WTC11 (cell line): ENCODE measurements around the gene ADGRG7. TPM values are rescaled to one million over a fixed set of nuclear protein-coding genes. Genes with fewer than 3 reads are reported as not detected.

Source experiments
- ATAC-seq: fragments of 200-7000 bp; cut with Tn5 transposase; 2 replicates; pipeline ENCODE4 v1.10.0; 2021; ENCODE audit warnings: mild to moderate bottlenecking, moderate library complexity
- CTCF ChIA-PET: fragments of 300-600 bp; sonication (Branson Sonifier 250); formaldehyde crosslinking; loops from one replicate; lab custom pipeline; 2021; ENCODE audit warnings: antibody characterized with exemption; lab: Charles Lee
- POLR2A ChIA-PET: fragments of 350-600 bp; sonication (Branson Sonifier 250); formaldehyde crosslinking; loops from one replicate; lab custom pipeline; 2021; ENCODE audit warnings: antibody characterized with exemption; lab: Charles Lee
- DNase-seq: peaks from one replicate; pipeline ENCODE4 v3.0.0; 2021; ENCODE audit warnings: low spot score
- H3K27ac Mint-ChIP-seq: 2 replicates; pipeline ENCODE4 v1.8.0; 2021; ENCODE audit warnings: mixed read lengths
- H3K27me3 Mint-ChIP-seq: 2 replicates; pipeline ENCODE4 v1.8.0; 2021; ENCODE audit warnings: low read depth, mild to moderate bottlenecking, moderate library complexity, mixed read lengths
- H3K36me3 Mint-ChIP-seq: 2 replicates; pipeline ENCODE4 v1.8.0; 2021; ENCODE audit warnings: mixed read lengths
- H3K4me1 Mint-ChIP-seq: 2 replicates; pipeline ENCODE4 v1.8.0; 2022; ENCODE audit warnings: mixed read lengths
- H3K4me3 Mint-ChIP-seq: 2 replicates; pipeline ENCODE4 v1.8.0; 2021; ENCODE audit warnings: mild to moderate bottlenecking, moderate library complexity, mixed read lengths
- H3K9me3 Mint-ChIP-seq: 2 replicates; pipeline ENCODE4 v1.8.0; 2021; ENCODE audit warnings: mixed read lengths
- EMX1 ChIP-seq: fragments of 250-450 bp; sonication (Bioruptor Pico); IDR thresholded peaks from 2 replicates; pipeline ENCODE4 v1.8.0; 2021; ENCODE audit warnings: mild to moderate bottlenecking
- IRF2 ChIP-seq: sonication (generic); formaldehyde crosslinking; IDR thresholded peaks from 2 replicates; pipeline ENCODE4 v1.8.0; 2022; ENCODE audit warnings: low read depth, missing genetic modification reagents, borderline replicate concordance
- JAZF1 ChIP-seq: fragments of 250-450 bp; sonication (Bioruptor Pico); IDR thresholded peaks from 2 replicates; pipeline ENCODE4 v1.9.0; 2021; ENCODE audit warnings: moderate library complexity, mild to moderate bottlenecking, inconsistent platforms
- SMAD4 ChIP-seq: sonication (generic); formaldehyde crosslinking; IDR thresholded peaks from 2 replicates; pipeline ENCODE4 v1.8.0; 2022; ENCODE audit warnings: mild to moderate bottlenecking, missing genetic modification reagents
- SOX15 ChIP-seq: fragments of 250-450 bp; sonication (Bioruptor Pico); IDR thresholded peaks from 2 replicates; pipeline ENCODE4 v1.9.0; 2021; ENCODE audit warnings: mild to moderate bottlenecking
- TCF7 ChIP-seq: sonication (generic); formaldehyde crosslinking; IDR thresholded peaks from 2 replicates; pipeline ENCODE4 v1.8.0; 2022; ENCODE audit warnings: mild to moderate bottlenecking, low read depth, missing genetic modification reagents, moderate library complexity
- TP53 ChIP-seq: sonication (generic); formaldehyde crosslinking; IDR thresholded peaks from 2 replicates; pipeline ENCODE4 v1.8.1; 2023; ENCODE audit warnings: mild to moderate bottlenecking, missing genetic modification reagents
- ZNF121 ChIP-seq: sonication (generic); formaldehyde crosslinking; IDR thresholded peaks from 2 replicates; pipeline ENCODE4 v1.8.0; 2023; ENCODE audit warnings: missing genetic modification reagents
- ZNF232 ChIP-seq: sonication (generic); formaldehyde crosslinking; IDR thresholded peaks from 2 replicates; pipeline ENCODE4 v1.8.0; 2022; ENCODE audit warnings: mild to moderate bottlenecking, missing genetic modification reagents
- ZNF396 ChIP-seq: fragments of 250-450 bp; sonication (Bioruptor Pico); IDR thresholded peaks from 2 replicates; pipeline ENCODE4 v1.8.0; 2021; ENCODE audit warnings: mild to moderate bottlenecking, moderate library complexity, borderline replicate concordance
- total RNA-seq: library from RNA; stranded (reverse); gene quantifications from 3 replicates; pipeline ENCODE4 v1.2.3, GENCODE V29; 2021
- TF ChIP-seq, protein P1 (sequence below): sonication (generic); formaldehyde crosslinking; IDR thresholded peaks from 2 replicates; pipeline ENCODE4 v1.8.1; 2022; ENCODE audit warnings: mild to moderate bottlenecking, moderate library complexity, missing genetic modification reagents
- TF ChIP-seq, protein P2 (sequence below): fragments of 250-450 bp; sonication (Bioruptor Pico); conservative IDR thresholded peaks from 2 replicates; pipeline ENCODE4 v1.9.0; 2021; ENCODE audit warnings: mild to moderate bottlenecking
- TF ChIP-seq, protein P3 (sequence below): sonication (generic); formaldehyde crosslinking; IDR thresholded peaks from 2 replicates; pipeline ENCODE4 v1.8.0; 2022; ENCODE audit warnings: mild to moderate bottlenecking, missing genetic modification reagents
- TF ChIP-seq, protein P4 (sequence below): sonication (generic); formaldehyde crosslinking; IDR thresholded peaks from 2 replicates; pipeline ENCODE4 v1.8.0; 2022; ENCODE audit warnings: mild to moderate bottlenecking, missing genetic modification reagents
- TF ChIP-seq, protein P5 (sequence below): sonication (generic); formaldehyde crosslinking; IDR thresholded peaks from 2 replicates; pipeline ENCODE4 v1.8.0; 2022; ENCODE audit warnings: missing genetic modification reagents
- TF ChIP-seq, protein P6 (sequence below): sonication (generic); formaldehyde crosslinking; conservative IDR thresholded peaks from 2 replicates; pipeline ENCODE4 v1.8.1; 2023; ENCODE audit warnings: mild to moderate bottlenecking, low read depth, missing genetic modification reagents, moderate library complexity
- TF ChIP-seq, protein P7 (sequence below): sonication (generic); formaldehyde crosslinking; IDR thresholded peaks from 2 replicates; pipeline ENCODE4 v1.8.1; 2023; ENCODE audit warnings: mild to moderate bottlenecking, moderate library complexity, missing genetic modification reagents

The ADGRG7 gene
- total RNA-seq, 1 experiment from 2014 or later: not detected

DNA sequence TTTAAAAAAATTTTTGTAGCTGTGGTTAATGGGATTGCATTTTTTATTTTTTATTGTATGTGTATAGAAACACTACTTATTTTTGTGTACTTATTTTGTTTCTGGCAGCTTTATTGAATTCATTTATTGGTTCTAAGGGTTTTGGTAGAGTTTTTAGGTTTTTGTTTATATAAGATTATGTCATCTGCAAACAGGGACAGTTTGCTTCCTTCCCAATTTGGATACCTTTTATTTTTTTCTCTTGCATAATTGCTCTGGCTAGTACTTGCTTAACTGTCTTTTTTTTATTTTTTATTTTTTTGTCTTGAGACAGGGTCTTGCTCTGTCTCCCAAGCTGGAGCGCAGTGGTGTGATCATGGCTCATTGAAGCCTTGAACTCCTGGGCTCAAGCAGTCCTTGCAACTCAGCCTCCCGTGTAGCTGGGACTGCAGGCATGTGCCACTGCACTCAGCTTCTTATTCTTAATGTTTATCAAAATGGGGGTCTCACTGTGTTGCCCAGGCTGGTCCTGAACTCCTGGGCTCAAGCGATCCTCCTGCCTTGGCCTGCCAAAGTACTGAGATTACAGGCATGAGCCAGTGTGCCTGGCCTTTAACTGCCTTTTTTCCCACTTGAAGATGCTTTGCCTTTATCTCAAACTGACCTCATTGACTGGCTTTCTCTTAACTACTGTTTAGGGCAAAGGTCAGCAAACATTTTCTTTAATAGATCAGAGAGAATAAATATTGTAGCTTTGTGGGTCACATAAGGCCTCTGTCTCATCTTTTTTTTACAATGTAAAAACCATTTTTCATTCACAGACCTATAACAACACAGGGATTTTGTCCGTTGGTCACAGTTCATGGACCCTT is 108.5 kb downstream of the ADGRG7 start:
- no peaks in the 10 kb centered on the region for H3K9me3 Mint-ChIP-seq
- ChIA-PET POLR2A (no interaction called here), CTCF (interaction anchor here (0.7 kb wide), 1 partner anchor 478 kb away, joined by 4 read pairs; no protein-coding TSS in a partner anchor)
- no peaks in the 10 kb centered on the region for H3K27me3 Mint-ChIP-seq
- H3K4me3 Mint-ChIP-seq: no peak overlapping the region
- DNase-seq: no peak
- no peak overlapping the region for H3K27ac Mint-ChIP-seq
- peaks cover 17% of the 10 kb centered on the region for H3K4me1 Mint-ChIP-seq
- ATAC-seq: no peak
- H3K36me3 Mint-ChIP-seq: peaks cover 69% of the 10 kb centered on the region
- TF ChIP-seq ZNF121: peak; percentile 88; the same call in 1 of the 2 replicates
- TF ChIP-seq, protein P1, sequence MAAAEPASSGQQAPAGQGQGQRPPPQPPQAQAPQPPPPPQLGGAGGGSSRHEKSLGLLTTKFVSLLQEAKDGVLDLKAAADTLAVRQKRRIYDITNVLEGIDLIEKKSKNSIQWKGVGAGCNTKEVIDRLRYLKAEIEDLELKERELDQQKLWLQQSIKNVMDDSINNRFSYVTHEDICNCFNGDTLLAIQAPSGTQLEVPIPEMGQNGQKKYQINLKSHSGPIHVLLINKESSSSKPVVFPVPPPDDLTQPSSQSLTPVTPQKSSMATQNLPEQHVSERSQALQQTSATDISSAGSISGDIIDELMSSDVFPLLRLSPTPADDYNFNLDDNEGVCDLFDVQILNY: no peak

DNA sequence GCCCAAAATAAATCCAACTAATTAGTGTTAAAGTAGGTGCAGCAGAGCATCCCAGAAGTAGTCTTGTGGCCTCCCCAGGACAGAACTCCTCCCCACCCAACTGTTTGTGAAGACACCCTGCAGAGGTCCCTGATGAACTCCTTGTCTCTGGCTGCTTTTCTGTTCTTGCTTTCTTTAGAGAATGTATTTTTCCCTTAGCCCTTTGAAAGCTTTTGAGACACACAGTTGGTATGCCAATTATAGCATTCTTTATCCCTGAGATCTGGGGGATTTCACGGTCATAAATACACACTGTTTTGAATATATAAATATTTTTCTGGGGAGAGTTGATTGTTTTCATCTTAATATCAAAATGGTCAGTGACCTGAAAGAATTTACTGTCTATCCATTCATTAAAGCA is 109.7 kb downstream of the ADGRG7 start:
- H3K36me3 Mint-ChIP-seq: peaks cover 65% of the 10 kb centered on the region
- ATAC-seq (no peak), DNase-seq (no peak)
- ChIA-PET CTCF (interaction anchor here (0.7 kb wide), 1 partner anchor 157 kb away, joined by 3 read pairs; no protein-coding TSS in a partner anchor), POLR2A (interaction anchor here (1.6 kb wide), 1 partner anchor 10 kb away, joined by 4 read pairs; the partner anchor contains the start of gene TFG)
- TF ChIP-seq, protein P2, sequence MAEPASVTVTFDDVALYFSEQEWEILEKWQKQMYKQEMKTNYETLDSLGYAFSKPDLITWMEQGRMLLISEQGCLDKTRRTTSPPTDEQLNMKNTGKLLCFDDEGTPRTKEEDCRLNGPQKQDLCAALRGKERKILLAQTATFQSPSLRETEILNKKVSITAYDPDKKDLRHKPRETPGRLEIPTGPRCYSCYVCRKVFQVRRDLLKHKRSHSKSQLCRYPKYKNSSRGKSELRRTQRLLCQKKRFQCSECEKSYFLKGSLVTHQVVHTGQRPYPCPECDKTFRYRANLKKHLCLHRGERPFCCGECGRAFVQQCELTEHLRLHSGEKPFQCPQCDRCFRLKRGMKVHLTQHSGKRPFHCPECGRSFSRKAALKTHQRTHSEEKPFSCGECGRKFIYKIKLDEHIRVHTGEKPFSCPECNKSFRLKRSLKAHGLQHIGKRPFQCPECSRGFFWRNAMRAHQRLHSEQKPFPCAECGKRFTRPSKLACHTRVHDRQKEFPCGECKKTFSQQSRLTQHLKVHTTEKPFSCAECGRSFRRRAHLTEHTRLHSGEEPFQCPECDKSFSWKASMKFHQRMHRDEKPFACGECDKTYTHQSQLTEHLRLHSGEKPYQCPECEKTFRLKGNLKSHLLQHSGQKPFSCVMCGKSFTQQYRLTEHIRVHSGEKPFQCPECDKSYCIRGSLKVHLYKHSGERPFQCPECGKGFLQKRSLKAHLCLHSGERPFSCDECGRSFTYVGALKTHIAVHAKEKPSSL (CRISPR knock-in tag): no peak
- TF ChIP-seq, protein P3, sequence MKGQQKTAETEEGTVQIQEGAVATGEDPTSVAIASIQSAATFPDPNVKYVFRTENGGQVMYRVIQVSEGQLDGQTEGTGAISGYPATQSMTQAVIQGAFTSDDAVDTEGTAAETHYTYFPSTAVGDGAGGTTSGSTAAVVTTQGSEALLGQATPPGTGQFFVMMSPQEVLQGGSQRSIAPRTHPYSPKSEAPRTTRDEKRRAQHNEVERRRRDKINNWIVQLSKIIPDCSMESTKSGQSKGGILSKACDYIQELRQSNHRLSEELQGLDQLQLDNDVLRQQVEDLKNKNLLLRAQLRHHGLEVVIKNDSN (CRISPR knock-in tag): no peak
- TF ChIP-seq SMAD4 (CRISPR knock-in tag): no peak
- TF ChIP-seq TP53 (CRISPR knock-in tag): no peak
- TF ChIP-seq, protein P4, sequence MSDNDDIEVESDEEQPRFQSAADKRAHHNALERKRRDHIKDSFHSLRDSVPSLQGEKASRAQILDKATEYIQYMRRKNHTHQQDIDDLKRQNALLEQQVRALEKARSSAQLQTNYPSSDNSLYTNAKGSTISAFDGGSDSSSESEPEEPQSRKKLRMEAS (CRISPR knock-in tag): no peak
- no peak for TF ChIP-seq TCF7 (CRISPR knock-in tag)
- TF ChIP-seq, protein P5, sequence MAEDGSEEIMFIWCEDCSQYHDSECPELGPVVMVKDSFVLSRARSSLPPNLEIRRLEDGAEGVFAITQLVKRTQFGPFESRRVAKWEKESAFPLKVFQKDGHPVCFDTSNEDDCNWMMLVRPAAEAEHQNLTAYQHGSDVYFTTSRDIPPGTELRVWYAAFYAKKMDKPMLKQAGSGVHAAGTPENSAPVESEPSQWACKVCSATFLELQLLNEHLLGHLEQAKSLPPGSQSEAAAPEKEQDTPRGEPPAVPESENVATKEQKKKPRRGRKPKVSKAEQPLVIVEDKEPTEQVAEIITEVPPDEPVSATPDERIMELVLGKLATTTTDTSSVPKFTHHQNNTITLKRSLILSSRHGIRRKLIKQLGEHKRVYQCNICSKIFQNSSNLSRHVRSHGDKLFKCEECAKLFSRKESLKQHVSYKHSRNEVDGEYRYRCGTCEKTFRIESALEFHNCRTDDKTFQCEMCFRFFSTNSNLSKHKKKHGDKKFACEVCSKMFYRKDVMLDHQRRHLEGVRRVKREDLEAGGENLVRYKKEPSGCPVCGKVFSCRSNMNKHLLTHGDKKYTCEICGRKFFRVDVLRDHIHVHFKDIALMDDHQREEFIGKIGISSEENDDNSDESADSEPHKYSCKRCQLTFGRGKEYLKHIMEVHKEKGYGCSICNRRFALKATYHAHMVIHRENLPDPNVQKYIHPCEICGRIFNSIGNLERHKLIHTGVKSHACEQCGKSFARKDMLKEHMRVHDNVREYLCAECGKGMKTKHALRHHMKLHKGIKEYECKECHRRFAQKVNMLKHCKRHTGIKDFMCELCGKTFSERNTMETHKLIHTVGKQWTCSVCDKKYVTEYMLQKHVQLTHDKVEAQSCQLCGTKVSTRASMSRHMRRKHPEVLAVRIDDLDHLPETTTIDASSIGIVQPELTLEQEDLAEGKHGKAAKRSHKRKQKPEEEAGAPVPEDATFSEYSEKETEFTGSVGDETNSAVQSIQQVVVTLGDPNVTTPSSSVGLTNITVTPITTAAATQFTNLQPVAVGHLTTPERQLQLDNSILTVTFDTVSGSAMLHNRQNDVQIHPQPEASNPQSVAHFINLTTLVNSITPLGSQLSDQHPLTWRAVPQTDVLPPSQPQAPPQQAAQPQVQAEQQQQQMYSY (CRISPR knock-in tag): no peak
- TF ChIP-seq IRF2 (CRISPR knock-in tag): no peak
- peaks cover 17% of the 10 kb centered on the region for H3K4me1 Mint-ChIP-seq
- no peak overlapping the region for H3K27ac Mint-ChIP-seq
- no peaks in the 10 kb centered on the region for H3K9me3 Mint-ChIP-seq
- no peak overlapping the region for H3K4me3 Mint-ChIP-seq
- no peaks in the 10 kb centered on the region for H3K27me3 Mint-ChIP-seq

DNA sequence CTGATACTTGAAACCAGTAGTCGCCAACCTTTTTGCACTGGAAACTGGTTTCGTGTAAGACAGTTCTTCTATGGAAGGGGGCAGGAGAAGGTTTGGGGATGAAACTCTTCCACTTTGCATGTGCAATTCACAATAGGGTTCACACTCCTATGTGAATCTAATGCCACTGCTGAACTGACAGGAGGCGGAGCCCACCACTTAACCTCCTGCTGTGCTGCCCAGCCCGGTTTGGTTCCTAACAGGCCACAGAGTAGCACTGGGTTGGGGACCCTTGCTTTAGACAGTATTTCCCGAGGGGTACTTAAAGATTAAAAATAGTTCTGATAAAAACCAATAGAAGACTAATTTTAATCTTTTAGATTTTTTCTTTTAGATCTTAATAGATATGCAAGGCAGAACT is 111.0 kb downstream of the ADGRG7 start:
- H3K36me3 Mint-ChIP-seq: peaks cover 53% of the 10 kb centered on the region
- no peak overlapping the region for H3K4me3 Mint-ChIP-seq
- ChIA-PET POLR2A (interaction anchor here (1.6 kb wide), 1 partner anchor 11 kb away, joined by 4 read pairs; the partner anchor contains the start of gene TFG), CTCF (no interaction called here)
- peak; percentile 92 for ATAC-seq
- peaks cover 17% of the 10 kb centered on the region for H3K4me1 Mint-ChIP-seq
- no peaks in the 10 kb centered on the region for H3K9me3 Mint-ChIP-seq
- H3K27ac Mint-ChIP-seq: no peak overlapping the region
- no peaks in the 10 kb centered on the region for H3K27me3 Mint-ChIP-seq
- DNase-seq: peak; percentile 67
- TF ChIP-seq EMX1 (CRISPR knock-in tag): no peak
- TF ChIP-seq SMAD4 (CRISPR knock-in tag): no peak
- TF ChIP-seq, protein P6, sequence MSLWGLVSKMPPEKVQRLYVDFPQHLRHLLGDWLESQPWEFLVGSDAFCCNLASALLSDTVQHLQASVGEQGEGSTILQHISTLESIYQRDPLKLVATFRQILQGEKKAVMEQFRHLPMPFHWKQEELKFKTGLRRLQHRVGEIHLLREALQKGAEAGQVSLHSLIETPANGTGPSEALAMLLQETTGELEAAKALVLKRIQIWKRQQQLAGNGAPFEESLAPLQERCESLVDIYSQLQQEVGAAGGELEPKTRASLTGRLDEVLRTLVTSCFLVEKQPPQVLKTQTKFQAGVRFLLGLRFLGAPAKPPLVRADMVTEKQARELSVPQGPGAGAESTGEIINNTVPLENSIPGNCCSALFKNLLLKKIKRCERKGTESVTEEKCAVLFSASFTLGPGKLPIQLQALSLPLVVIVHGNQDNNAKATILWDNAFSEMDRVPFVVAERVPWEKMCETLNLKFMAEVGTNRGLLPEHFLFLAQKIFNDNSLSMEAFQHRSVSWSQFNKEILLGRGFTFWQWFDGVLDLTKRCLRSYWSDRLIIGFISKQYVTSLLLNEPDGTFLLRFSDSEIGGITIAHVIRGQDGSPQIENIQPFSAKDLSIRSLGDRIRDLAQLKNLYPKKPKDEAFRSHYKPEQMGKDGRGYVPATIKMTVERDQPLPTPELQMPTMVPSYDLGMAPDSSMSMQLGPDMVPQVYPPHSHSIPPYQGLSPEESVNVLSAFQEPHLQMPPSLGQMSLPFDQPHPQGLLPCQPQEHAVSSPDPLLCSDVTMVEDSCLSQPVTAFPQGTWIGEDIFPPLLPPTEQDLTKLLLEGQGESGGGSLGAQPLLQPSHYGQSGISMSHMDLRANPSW (CRISPR knock-in tag): no peak
- TF ChIP-seq JAZF1 (CRISPR knock-in tag): no peak
- TF ChIP-seq, protein P7, sequence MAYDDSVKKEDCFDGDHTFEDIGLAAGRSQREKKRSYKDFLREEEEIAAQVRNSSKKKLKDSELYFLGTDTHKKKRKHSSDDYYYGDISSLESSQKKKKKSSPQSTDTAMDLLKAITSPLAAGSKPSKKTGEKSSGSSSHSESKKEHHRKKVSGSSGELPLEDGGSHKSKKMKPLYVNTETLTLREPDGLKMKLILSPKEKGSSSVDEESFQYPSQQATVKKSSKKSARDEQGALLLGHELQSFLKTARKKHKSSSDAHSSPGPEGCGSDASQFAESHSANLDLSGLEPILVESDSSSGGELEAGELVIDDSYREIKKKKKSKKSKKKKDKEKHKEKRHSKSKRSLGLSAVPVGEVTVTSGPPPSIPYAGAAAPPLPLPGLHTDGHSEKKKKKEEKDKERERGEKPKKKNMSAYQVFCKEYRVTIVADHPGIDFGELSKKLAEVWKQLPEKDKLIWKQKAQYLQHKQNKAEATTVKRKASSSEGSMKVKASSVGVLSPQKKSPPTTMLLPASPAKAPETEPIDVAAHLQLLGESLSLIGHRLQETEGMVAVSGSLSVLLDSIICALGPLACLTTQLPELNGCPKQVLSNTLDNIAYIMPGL: no peak
- no peak for TF ChIP-seq ZNF396 (CRISPR knock-in tag)
- no peak for TF ChIP-seq IRF2 (CRISPR knock-in tag)
- TF ChIP-seq ZNF232 (CRISPR knock-in tag): no peak
- TF ChIP-seq SOX15: no peak
